ENCODE measurements around the gene PIEZO1.
"Not testable (repeated sequence)": the region's sequence is repeated elsewhere in the genome, so short reads cannot be mapped to it uniquely, and the experiment has no call there.

PIEZO1 gene

DNA sequence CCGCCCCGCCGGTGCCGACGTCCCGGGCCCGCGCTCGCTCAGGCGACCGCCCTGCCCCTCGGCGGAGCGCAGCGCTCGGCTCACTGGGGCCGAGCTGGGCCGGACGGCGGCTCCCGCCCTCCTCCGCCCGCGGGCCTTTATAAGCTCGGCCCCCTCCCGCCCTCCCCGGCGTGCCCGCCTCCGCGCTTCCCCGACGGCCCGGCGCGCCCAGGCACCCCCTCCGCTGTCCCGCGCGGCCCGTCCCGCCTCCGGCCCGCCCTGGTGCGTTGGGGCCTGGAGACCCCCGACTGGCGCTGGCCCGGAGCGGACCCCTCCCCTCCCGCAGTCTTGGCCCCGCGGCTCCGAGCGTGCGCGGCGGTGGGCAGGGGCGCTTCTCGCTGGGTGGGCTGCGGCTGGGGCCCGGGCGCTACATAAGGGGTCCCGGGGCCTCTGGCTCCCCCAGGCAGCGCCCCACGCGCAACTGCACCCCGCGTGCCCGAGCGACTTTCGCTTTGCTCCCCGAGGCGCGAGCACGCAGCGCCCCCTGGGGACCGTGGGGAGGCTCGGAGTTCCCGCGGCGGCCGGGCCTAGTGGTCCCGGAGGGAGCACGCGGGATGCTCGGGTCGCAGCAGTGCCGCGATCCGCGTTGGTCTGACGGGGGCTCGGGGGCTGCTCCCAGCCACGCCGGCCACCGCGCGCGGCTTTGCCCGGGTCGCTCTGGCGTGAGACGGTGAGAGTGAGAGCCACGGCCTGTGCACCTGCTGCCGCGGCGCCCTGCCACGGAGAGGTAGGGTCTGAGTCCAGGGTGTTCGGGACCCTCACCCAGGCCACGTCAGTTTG is at the start of gene PIEZO1:
PIEZO1 (minus strand) TSS at position 115 of the 819 bp plus-strand sequence. CDS start 256 bp downstream, outside the sequence.
- DNase-seq = peak; percentile 63

DNA sequence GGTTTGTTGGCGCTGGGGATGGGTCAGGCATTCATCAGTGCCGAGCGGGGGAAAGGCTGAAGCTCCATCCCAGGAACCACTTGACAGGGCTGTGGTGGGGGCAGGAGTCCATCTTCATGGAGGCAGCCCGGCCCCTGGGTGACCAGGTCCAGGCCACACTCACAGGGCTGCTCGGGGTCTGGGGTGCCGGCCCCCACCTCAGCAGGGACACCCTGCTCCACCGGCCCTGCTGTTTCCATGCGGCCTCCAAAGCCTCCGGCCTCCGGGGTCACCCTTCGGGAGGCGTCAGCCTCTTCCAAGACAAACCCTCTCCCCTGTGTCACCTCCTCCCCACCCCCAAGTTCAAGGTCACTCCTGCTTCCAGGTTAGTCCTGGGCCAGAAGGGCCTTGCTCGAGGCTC is 49.6 kb upstream of the PIEZO1 start:
- DNase-seq = no peak

GRCh38 chr16:88833086-88833485 is 48.1 kb upstream of the PIEZO1 start:
- no peak for DNase-seq

DNA sequence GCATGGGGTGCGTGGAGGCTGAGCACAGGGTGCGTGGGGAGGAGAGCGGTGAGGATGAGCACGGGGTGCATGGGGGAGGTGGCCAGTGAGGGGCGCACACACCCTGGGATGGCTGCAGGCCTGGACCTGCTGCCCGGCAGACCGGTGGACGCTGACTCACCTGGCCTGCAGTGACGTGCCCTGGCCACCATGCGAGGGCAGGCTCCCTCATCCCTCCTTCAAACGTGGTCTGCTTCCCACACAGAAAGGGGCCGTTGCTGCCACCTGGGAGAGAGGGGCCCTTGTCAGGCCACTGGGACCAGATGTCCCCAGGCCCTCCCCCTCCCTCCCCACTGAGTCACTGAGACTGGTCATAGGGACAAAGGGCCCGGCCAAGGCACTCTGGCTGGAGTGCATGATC is 46.8 kb upstream of the PIEZO1 start:
- DNase-seq = no peak

GRCh38 chr16:88830783-88831182 is 45.8 kb upstream of the PIEZO1 start:
- DNase-seq = no peak

DNA sequence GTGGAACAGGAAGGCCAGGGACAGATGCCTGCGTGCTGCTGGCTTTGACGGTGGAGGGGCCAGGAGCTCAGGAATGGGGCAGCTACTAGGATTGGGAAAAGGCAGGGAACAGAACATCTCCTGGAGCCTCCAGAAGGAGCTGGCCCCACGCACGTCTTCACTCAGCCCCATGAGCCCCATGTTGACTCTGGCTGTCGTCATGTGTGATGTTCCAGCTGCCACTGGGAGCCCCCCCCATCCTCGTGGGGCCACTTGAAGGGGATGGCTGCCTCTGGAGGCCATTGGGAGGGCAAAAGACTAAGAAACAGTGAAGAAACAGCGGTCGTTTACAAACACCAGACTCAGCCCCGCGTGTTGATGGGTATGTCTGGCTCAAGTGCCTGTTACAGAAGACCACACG is 45.2 kb upstream of the PIEZO1 start:
- DNase-seq = no peak

- DNase-seq = no peak
Observed at GRCh38 chr16:88828711-88829110, 43.7 kb upstream of the PIEZO1 start.

DNA sequence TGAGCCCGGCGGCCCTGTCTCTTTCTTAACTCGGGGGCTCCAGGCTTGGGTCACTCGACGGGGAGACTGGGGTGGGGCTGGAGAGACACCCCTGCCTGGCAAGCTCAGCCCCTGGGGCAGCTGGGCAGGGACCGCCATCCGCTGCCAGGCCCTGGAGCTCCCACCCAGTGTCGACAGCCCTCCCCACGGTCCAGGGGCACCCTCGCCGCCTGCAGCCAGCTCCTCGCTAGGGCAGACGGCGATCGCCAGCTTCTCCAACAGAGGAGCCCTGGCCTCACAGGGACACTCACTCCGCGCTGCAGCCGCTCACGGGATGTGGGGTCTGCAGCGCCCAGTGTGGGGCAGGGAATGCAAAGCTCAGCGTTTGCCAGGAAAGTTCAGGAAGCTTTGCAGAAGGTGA is 42.7 kb upstream of the PIEZO1 start:
- no peak for DNase-seq

DNA sequence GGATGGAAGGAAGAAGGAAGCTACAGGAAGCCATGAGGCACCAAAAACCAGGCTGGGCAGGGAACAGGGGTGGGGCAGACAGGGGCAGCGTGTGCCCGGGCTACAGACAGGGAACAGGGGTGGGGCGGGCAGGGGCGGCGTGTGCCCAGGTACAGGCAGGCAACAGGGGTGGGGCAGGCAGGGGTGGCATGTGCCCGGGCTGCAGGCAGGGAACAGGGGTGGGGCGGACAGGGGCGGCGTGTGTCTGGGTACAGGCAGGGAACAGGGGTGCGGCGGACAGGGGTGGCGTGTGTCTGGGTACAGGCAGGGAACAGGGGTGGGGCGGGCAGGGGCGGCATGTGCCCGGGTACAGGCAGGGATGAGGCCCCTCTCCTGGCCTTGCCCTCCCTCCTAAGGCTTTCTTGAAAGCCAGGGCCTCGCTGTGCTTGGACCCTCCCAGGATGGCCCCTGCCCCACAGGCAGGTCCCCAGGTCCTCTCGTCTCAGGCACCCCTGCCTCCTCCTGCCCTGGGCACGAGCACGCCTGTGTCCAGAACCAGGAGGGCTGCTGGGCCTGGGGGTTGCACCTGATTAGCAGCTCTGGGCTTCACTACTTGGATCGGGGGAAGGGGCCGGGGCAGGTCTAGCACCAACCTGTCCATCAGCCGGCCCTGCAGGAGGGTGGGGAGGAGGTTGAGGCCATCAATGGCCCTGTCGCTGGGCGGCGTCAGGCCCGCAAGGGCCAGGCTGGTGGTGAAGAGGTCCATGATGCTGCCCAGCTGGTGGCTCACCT is 41.2 kb upstream of the PIEZO1 start:
- DNase-seq = no peak

DNA sequence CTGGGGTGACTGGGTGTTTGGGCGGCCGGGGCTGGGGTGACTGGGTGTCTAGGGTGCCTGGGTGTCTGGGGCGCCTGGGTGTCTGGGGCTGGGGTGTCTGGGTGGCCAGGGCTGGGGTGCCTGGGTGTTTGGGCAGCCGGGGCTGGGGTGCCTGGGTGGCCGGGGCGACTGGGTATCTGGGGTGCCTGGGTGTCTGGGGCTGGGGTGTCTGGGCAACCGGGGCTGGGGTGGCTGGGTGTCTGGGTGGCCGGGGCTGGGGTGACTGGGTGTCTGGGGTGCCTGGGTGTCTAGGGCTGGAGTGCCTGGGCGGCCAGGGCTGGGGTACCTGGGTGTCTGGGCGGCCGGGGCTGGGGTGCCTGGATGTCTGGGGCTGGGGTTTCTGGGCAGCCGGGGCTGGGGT is 40.1 kb upstream of the PIEZO1 start:
- DNase-seq = no peak

GRCh38 chr16:88824256-88825077 is 39.4 kb upstream of the PIEZO1 start:
- no peak for DNase-seq

DNA sequence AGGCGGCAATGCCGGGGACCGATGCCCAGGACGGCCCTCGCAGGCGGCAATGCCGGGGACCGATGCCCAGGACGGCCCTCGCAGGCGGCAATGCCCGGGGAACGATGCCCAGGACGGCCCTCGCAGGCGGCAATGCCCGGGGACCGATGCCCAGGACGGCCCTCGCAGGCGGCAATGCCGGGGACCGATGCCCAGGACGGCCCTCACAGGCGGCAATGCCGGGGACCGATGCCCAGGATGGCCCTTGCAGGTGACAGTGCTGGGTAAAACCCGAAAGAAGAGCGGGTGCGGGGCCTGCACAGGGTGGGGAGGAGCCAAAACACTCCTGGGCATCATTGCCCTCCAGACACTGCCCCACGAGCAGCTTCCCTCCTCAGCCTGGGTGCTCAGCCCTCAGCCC is 38.6 kb upstream of the PIEZO1 start:
- DNase-seq = not testable (repeated sequence)

- no peak for DNase-seq
Observed at GRCh38 chr16:88822281-88823040, 37.4 kb upstream of the PIEZO1 start.

DNA sequence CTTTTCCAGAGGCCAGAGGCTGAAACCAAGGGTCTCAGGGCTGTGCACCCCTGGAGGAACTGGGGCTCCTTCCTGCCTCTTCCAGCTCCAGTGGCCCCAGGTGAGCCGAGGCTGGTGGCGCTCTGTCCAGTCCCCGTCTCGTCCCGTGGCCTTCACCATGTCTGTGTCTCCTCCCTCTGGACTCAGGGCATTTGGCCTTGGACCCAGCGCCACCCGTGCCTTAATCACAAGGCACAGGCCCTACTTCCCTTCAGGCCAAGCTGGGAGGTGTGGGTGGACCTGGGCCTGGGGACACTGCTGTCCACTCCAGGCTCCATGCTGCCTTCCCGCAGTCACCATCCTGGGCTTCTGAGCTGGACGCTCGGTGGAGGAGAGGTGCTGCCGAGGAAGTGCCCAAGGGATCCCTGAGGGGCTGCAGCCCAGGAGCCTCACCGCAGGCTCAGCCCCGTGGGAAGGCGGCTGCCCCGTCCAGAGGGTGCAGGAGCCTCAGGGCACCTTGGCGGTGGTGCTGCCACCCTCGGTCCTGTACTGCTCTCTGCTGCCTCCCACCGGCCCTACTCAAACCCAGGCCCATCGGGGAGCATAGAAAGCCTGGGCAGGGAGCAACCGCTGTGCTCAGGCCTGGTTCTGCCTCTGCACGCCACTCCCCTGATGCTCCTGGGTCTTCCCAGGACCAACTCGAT is 36.3 kb upstream of the PIEZO1 start:
- DNase-seq = no peak

DNA sequence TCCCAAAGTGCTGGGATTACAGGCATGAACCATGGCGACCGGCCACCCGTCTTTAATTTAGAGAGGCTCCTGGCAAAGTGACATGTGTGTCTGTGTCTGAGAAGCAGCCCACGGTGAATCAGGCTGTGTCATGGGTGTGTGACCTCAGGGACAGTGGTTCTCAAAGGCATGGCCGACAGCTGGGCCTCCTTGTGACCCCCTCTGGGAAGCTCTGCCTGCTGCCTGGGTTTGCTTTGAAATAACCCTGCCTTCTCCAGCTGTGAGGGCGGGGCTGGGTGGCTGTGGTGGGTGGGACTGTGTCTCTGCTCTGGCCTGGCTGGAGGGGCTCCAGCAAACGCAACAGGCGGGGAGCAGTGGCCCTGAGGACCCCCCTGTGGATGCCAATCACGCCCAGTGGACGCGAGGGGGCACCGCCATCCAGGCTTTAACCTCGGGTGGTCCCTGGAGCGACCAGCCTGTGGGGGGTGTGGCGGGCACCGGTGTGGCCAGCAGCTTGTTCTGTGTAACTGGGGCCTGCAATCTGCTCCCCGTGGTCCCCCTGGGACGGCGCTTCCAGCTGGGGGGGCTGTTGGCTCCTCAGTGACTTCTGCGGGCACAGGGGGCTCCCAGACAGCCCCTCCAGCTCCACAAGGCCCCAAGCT is 35.5 kb upstream of the PIEZO1 start:
- no peak for DNase-seq

- no peak for DNase-seq
Observed at GRCh38 chr16:88819126-88819525, 34.1 kb upstream of the PIEZO1 start.

GRCh38 chr16:88818575-88818874 is 33.5 kb upstream of the PIEZO1 start:
- no peak for DNase-seq

- DNase-seq = no peak
Observed at GRCh38 chr16:88817785-88818574, 33.0 kb upstream of the PIEZO1 start.

DNA sequence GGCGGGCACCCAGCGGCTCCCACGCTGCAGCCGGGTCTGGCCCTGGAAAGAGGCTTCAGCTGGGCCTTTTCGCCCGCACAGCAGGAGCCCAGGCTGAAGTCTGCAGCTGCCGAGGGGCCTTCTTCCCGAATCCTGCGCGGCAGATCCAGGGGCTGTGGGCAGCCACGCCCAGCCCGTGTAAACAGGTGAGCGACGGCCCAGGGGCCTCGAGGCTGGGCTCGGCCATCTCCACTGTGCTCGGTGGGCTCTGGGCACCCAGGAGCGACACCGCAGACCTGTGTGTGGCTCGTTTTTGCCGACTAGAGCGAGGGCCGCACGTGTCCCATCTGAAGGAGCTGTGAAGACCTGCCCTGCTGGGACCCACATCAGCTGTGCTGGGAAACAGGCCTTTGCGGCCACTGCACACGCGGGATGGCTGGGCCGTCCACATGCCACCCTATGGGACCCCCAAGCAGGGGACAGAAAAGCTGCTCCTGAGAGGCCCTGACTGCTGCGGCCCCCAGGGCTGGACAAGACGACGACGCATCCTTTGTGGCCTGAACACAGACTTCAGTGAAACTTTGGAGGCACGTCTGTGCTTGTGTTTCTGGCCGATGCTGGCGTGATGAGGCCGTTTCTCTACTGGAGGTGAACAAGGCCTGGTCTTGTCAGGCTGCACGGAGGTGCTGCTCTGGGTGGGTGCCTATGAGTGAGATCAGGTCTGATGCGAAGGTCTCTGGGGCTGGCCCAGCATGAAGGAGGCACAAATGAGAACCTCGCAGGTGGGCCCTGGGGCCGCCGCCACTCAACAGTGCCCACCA is 31.9 kb upstream of the PIEZO1 start:
- no peak for DNase-seq
